ENCODE data around the gene IL11. TPM values are rescaled to one million over a fixed set of nuclear protein-coding genes. Genes with fewer than 3 reads are reported as not detected.
A peak's percentile ranks its signal among the peaks of the same experiment; 100 is the strongest.
"Not testable (repeated sequence)": the region's sequence is repeated elsewhere in the genome, so short reads cannot be mapped to it uniquely, and the experiment has no call there.

The IL11 gene
- total RNA-seq, 4 donors from 2014 or later: 0.21 TPM; not detected in 3

GRCh38 chr19:55406091-55406825 is 36.0 kb upstream of the IL11 start:
- Histone ChIP-seq H3K4me3 (peak overlapping the region; percentile 76 to 99 (median 90)), H3K9me3 (no peaks in the 10 kb centered on the region), H3K36me3 (peaks cover 0 to 43% (median 4%) of the 10 kb centered on the region in 3 donors), H3K27ac (peak overlapping the region in 2 of 4 donors; percentile 97 to 98), H3K27me3 (no peaks in the 10 kb centered on the region), H3K4me1 (peaks cover 0 to 33% (median 17%) of the 10 kb centered on the region in 4 donors)
- 79% methylated on average over 14 of the region's 14 CpGs for WGBS, 2 donors
- no peak for DNase-seq (ENCODE audit: low spot score in 2 of 2)
- no peak for TF ChIP-seq CTCF (IDR thresholded peaks at IDR 0.05)
- no peak for TF ChIP-seq EP300 (IDR thresholded peaks at IDR 0.05)
- no peak for TF ChIP-seq POLR2A (IDR thresholded peaks at IDR 0.05)

- WGBS, 2 donors: 71 to 77% methylated on average over 5 of the region's 5 CpGs
- peak overlapping the region in 1 of 4 donors; percentile 98 for H3K27ac ChIP-seq
- peaks cover 0 to 33% (median 17%) of the 10 kb centered on the region in 4 donors for H3K4me1 ChIP-seq
- H3K36me3 ChIP-seq: peaks cover 0 to 48% (median 7%) of the 10 kb centered on the region in 3 donors
- no peaks in the 10 kb centered on the region for H3K9me3 ChIP-seq
- no peak for TF ChIP-seq CTCF (IDR thresholded peaks at IDR 0.05)
- no peak for TF ChIP-seq POLR2A (IDR thresholded peaks at IDR 0.05)
- no peak for TF ChIP-seq EP300 (IDR thresholded peaks at IDR 0.05)
- H3K27me3 ChIP-seq: no peaks in the 10 kb centered on the region
- no peak for DNase-seq (ENCODE audit: low spot score in 2 of 2)
- H3K4me3 ChIP-seq: no peak overlapping the region
Observed at GRCh38 chr19:55405638-55406037, 35.4 kb upstream of the IL11 start.

- Histone ChIP-seq H3K4me3 (no peak overlapping the region), H3K27me3 (no peaks in the 10 kb centered on the region), H3K36me3 (peaks cover 0 to 54% (median 7%) of the 10 kb centered on the region in 3 donors), H3K9me3 (no peaks in the 10 kb centered on the region), H3K27ac (no peak overlapping the region), H3K4me1 (peaks cover 0 to 29% (median 17%) of the 10 kb centered on the region in 4 donors)
- 52 to 88% methylated on average over 2 of the region's 2 CpGs for WGBS, 2 donors
- no peak for TF ChIP-seq CTCF (IDR thresholded peaks at IDR 0.05)
- no peak for TF ChIP-seq POLR2A (IDR thresholded peaks at IDR 0.05)
- TF ChIP-seq EP300 (IDR thresholded peaks at IDR 0.05): no peak
- no peak for DNase-seq (ENCODE audit: low spot score in 2 of 2)
Observed at GRCh38 chr19:55402509-55402908, 32.2 kb upstream of the IL11 start.

GRCh38 chr19:55401390-55401789 is 31.1 kb upstream of the IL11 start:
- 79 to 100% methylated on average over 1 to 27 of the region's 28 CpGs for WGBS, 2 donors
- Histone ChIP-seq H3K36me3 (peaks cover 0 to 54% (median 7%) of the 10 kb centered on the region in 3 donors), H3K4me1 (peaks cover 0 to 22% (median 10%) of the 10 kb centered on the region in 4 donors)
- not testable (repeated sequence) for H3K4me3 ChIP-seq; DNase-seq (ENCODE audit: low spot score in 2 of 2); H3K27me3 ChIP-seq; H3K27ac ChIP-seq; H3K9me3 ChIP-seq

- DNase-seq (ENCODE audit: low spot score in 2 of 2): no peak
- Histone ChIP-seq H3K4me1 (peaks cover 0 to 13% (median 4%) of the 10 kb centered on the region in 4 donors), H3K27ac (no peak overlapping the region), H3K27me3 (no peaks in the 10 kb centered on the region), H3K9me3 (no peaks in the 10 kb centered on the region), H3K4me3 (no peak overlapping the region), H3K36me3 (peaks cover 0 to 50% (median 7%) of the 10 kb centered on the region in 3 donors)
- no peak for TF ChIP-seq EP300 (IDR thresholded peaks at IDR 0.05)
- TF ChIP-seq CTCF (IDR thresholded peaks at IDR 0.05): no peak
- TF ChIP-seq POLR2A (IDR thresholded peaks at IDR 0.05): no peak
- WGBS, 2 donors: 79 to 81% methylated on average over 14 of the region's 14 CpGs
Observed at GRCh38 chr19:55400281-55401087, 30.2 kb upstream of the IL11 start.

Measured in tibial nerve (tissue), 4 donors.